Measurements from ENCODE around the gene SNAPC3.
"Not testable (repeated sequence)": the region's sequence is repeated elsewhere in the genome, so short reads cannot be mapped to it uniquely, and the experiment has no call there.

Gene SNAPC3

GRCh38 chr9:15423231-15423985, 732 bp downstream of the SNAPC3 start:
- no peak for DNase-seq (ENCODE audit: low read depth)

DNA sequence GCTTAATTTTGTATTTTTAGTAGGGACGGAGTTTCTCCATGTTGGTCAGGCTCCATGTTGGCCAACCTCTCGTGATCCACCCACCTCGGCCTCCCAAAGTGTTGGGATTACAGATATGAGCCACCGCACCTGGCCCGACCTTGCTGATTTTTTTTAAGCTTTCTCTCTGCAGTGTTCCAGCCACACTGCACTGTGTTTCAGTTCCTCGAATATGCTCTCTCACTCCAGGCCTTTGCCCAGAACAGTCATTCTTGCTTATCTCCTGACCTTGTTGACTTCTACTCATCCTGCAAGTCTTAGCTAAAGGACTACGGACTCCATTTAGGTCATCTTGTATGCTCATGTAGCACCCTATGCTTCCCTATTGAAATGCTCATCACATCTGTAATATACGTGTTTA, 3.3 kb downstream of the SNAPC3 start:
- DNase-seq (ENCODE audit: low read depth): no peak

DNA sequence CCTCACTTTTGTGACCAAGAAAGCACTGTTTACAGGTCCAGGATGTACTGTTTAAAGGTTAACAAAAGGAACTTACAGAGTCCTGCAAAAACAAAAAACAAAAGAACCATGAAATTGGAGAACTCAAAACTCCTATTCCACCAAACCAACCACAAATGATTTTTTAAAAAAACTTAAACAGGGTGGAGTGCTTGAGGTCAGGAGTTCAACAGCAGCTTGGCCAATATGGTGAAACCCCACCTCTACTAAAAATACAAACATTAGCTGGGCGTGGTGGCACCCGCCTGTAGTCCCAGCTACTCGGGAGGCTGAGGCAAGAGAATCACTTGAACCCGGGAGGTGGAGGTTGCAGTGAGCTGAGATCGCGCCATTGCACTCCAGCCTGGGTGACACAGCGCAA, 5.0 kb downstream of the SNAPC3 start:
- DNase-seq (ENCODE audit: low read depth): not testable (repeated sequence)

- DNase-seq (ENCODE audit: low read depth): no peak
These were observed 8.5 kb downstream of the SNAPC3 start for GRCh38 chr9:15430920-15431844.

DNA sequence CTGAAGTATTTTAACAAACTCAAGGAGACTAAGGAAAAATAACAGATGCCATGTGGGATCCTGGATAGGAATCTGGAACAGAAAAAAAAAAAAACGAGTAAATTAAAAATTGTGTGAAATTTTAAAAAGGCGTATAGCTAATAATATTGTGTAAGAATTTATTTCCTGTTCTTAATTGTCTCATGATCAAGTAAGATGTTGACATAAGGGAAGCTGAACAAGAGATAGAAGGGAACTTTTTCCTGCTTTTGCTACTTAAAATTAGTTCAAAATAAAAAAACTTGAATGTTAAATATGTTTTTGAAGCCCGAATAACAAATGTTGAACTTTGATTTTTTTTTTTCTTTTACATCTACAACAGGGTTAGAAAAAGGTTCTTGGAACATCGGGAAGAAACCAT, 10.5 kb downstream of the SNAPC3 start:
- DNase-seq (ENCODE audit: low read depth): no peak

DNA sequence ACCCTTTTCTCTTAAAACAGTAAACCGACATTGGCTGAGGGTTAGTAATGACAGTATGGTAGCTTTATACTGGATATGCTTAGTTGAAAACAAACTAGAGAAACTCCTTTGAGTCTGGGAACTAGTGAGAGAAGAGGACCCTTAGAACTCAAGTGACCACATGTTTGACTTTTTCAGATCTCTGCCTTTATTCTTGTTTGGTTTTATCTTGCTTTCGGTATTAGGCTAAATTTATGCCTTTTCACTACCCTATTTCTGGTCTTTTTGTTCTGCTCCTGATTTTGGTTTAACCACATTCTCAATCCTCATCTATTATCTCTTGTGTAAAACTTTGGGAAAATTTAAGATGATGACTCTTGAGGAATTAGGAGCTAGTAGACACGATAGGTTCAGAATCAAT, 11.0 kb downstream of the SNAPC3 start:
- DNase-seq (ENCODE audit: low read depth): no peak

GRCh38 chr9:15438891-15439290, 16.2 kb downstream of the SNAPC3 start:
- DNase-seq (ENCODE audit: low read depth): no peak

DNA sequence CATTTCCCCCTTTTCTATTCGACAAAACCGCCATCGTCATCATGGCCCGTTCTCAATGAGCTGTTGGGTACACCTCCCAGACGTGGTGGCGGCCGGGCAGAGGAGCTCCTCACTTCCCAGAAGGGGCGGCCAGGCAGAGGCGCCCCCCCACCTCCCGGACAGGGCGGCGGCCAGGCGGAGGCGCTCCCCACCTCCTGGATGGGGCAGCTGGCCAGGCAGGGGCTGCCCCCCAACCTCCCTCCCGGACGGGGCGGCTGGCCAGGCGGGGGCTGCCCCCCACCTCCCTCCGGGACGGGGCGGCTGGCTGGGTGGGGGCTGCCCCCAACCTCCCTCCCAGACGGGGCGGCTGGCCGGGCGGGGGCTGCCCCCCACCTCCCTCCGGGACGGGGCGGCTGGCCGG, 19.2 kb downstream of the SNAPC3 start:
- not testable (repeated sequence) for DNase-seq (ENCODE audit: low read depth)

GRCh38 chr9:15442264-15442663, 19.6 kb downstream of the SNAPC3 start:
- not testable (repeated sequence) for DNase-seq (ENCODE audit: low read depth)

- no peak for DNase-seq (ENCODE audit: low read depth)
These were observed 21.5 kb downstream of the SNAPC3 start for GRCh38 chr9:15444141-15444540.

GRCh38 chr9:15453956-15454355, 31.3 kb downstream of the SNAPC3 start:
- DNase-seq (ENCODE audit: low read depth): no peak

- DNase-seq (ENCODE audit: low read depth): no peak
These were observed 38.4 kb downstream of the SNAPC3 start for GRCh38 chr9:15461056-15461455.

GRCh38 chr9:15461601-15462000, 38.9 kb downstream of the SNAPC3 start:
- DNase-seq (ENCODE audit: low read depth): no peak

GRCh38 chr9:15468145-15468544, 45.5 kb downstream of the SNAPC3 start:
- no peak for DNase-seq (ENCODE audit: low read depth)

GRCh38 chr9:15469406-15469805, 46.7 kb downstream of the SNAPC3 start:
- DNase-seq (ENCODE audit: low read depth): no peak

DNA sequence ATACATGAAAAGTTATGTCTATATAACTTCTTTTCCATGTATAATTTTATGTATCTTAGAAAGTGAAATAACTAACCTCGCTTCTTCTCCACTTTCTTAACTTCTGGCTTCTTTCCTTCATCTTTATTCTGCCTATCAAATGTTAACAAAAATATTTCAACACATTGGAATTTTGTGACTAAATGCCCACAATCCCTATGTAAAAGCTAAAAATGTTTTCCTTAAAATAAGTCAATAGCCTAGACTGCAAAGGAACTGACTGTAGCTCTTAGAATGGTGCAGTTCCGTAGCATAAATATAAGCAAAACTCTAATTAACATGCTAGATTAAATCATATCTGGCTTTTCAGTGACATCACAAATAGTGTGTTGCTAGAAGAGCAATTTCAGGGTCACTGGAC, 47.2 kb downstream of the SNAPC3 start:
- DNase-seq (ENCODE audit: low read depth): no peak

DNA sequence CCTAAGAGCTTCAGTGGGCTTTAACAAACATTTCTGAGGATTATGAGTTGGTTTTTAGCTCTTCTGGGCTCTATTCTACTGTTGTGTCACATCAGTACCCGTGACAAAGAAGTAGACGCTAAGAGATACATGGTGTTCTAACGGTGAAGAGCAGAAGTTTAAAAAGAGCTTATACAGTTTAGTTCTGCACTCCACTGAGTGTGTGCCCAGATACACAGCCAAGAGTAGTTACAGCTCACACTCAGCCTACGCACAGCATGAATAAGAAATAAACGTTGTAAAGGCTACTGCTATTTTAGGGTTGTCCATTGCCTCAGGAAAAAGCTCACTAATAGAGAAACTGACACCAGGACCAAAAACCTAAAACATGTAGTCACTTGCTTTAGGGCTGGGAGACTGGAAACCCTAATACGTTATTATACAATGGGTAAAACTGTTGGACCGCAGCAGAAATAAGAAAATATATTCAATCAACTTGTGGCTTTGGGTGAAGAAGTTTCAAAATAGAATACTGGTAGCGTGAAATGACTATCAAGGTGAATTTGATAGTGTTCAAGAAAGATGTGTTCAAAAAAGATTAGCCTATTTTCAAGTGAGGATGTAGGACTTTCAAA, 53.4 kb downstream of the SNAPC3 start:
- DNase-seq (ENCODE audit: low read depth): no peak

DNA sequence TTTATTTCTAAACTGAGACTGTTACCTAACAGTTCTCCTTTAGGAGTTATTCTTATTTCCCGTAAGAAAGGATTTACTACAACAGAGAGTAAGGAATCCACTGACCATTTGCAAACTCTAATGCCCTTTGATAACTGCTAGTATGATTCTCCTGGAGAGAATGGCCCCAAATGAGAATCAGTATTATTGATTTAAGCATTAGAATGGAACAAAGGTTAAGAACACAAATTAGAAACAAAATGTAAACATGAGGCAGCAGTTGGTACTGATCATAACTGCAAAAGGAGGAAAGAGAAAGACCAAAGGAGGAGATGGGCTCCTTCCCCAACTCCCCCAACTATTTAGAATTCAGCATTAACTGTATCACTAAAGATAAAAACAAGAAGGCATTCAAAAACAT, 57.4 kb downstream of the SNAPC3 start:
- DNase-seq (ENCODE audit: low read depth): no peak

DNA sequence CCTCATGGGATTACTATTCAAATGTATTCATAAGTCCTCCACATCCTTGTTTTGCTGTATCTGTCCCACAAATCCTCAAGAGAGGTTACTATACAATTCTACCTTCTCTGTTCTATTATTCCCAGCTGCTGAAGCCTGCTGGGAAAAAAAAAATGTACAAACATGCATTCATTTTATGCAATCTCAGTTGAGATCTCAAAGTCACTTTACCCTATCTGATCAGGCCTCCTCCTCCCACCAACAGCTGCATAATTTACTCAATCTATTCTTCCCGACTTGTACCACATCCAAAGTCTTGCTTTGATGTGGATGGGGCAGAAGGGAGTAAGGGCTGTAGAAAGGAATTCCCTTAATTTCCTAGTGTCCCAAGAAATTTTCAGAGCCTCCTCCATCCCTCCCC, 59.5 kb downstream of the SNAPC3 start:
- DNase-seq (ENCODE audit: low read depth): no peak

DNA sequence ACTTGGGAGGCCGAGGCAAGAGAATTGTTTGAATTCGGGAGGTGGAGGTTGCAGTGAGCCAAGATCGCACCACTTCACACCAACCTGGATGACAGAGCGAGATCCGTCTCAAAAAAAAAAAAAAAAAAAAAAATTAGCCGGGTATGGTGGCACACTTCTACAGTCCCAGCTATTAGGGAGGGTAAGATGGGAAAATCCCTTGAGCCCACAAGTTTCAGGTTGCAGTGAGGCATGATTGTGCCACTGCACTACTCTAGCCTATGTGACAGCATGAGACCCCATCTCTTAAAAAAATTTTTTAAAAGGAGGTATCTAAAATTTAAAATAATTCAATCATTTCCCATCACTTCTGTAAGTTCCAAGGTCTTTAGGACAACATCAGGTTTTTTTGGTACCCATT, 62.1 kb downstream of the SNAPC3 start:
- no peak for DNase-seq (ENCODE audit: low read depth)

GRCh38 chr9:15485836-15486666, 63.4 kb downstream of the SNAPC3 start:
- DNase-seq (ENCODE audit: low read depth): no peak

- no peak for DNase-seq (ENCODE audit: low read depth)
These were observed 69.3 kb downstream of the SNAPC3 start for GRCh38 chr9:15491950-15492349.
